Ovary (tissue), 3 donors: ENCODE data around the gene NAA20.

Source experiments
- POLR2A ChIP-seq: fragments of 450-650 bp; IDR thresholded peaks from one replicate; pipeline ENCODE4 v1.6.1; 2017; ENCODE audit warnings: antibody characterized with exemption, mild to moderate bottlenecking, moderate library complexity
- TF ChIP-seq, protein P1 (sequence below), 3 donors: fragments of 450-650 bp in 2 of 3; fragments of 200-600 bp in 1 of 3; IDR thresholded peaks; one replicate each; pipeline versions ENCODE4 v1.5.1 to v1.8.0; 2016 to 2022; ENCODE audit warnings: antibody characterized with exemption in 3 of 3, mild to moderate bottlenecking in 1 of 3
- donor health status: DM: no; HTN: no; CAD: no.

GRCh38 chr20:19967445-19967844 lies 49.7 kb upstream of the NAA20 start:
- no peak for TF ChIP-seq POLR2A
- TF ChIP-seq, protein P1, sequence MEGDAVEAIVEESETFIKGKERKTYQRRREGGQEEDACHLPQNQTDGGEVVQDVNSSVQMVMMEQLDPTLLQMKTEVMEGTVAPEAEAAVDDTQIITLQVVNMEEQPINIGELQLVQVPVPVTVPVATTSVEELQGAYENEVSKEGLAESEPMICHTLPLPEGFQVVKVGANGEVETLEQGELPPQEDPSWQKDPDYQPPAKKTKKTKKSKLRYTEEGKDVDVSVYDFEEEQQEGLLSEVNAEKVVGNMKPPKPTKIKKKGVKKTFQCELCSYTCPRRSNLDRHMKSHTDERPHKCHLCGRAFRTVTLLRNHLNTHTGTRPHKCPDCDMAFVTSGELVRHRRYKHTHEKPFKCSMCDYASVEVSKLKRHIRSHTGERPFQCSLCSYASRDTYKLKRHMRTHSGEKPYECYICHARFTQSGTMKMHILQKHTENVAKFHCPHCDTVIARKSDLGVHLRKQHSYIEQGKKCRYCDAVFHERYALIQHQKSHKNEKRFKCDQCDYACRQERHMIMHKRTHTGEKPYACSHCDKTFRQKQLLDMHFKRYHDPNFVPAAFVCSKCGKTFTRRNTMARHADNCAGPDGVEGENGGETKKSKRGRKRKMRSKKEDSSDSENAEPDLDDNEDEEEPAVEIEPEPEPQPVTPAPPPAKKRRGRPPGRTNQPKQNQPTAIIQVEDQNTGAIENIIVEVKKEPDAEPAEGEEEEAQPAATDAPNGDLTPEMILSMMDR (IDR thresholded peaks at IDR 0.05), result no peak
